Measurements from ENCODE around the gene PDE2A.

DNA sequence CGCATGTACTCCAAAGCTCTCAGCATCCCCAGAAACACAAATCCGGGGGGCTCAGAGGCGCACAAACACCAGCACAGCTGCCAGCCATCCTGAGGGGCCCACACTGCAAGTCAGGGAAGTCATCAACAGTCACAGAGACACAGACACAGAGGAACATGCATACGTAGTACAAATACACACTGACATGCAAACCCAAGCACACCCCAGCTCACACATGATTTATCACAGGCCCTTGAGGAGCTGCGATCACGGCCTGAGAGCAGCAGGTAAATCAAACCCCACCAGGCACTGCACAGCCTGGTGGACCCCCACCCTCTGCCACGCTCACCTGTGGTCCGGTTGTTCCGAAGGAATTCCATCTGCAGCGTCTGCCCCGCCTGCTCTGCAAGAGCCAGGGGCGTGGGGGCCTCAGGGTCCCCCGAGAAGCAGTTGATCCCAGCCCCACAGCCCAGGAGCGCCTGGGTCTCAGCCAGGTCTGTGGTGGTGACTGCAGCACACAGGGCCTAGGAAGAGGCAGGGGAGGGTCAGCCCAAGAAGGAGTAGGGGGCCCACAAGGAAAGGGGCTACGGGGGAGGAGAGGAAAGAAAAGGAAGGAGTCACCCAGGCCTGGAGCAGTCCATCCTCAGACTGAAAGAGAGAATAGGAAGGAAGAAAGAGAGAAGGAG, 28.5 kb upstream of the PDE2A start:
- TF ChIP-seq, protein P1, sequence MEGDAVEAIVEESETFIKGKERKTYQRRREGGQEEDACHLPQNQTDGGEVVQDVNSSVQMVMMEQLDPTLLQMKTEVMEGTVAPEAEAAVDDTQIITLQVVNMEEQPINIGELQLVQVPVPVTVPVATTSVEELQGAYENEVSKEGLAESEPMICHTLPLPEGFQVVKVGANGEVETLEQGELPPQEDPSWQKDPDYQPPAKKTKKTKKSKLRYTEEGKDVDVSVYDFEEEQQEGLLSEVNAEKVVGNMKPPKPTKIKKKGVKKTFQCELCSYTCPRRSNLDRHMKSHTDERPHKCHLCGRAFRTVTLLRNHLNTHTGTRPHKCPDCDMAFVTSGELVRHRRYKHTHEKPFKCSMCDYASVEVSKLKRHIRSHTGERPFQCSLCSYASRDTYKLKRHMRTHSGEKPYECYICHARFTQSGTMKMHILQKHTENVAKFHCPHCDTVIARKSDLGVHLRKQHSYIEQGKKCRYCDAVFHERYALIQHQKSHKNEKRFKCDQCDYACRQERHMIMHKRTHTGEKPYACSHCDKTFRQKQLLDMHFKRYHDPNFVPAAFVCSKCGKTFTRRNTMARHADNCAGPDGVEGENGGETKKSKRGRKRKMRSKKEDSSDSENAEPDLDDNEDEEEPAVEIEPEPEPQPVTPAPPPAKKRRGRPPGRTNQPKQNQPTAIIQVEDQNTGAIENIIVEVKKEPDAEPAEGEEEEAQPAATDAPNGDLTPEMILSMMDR (IDR thresholded peaks at IDR 0.05): no peak
- no peak for TF ChIP-seq POLR2A (IDR thresholded peaks at IDR 0.05)

Measured in uterus (tissue), 2 donors.